OCI-LY7 (cell line): ENCODE data around the gene ABCA2.

ENCODE experiments used
- EZH2phosphoT487 ChIP-seq: fragments of 200-600 bp; sonication (generic); IDR thresholded peaks from 2 replicates; pipeline ENCODE4 v1.6.1; 2018; ENCODE audit warnings: low read depth, borderline replicate concordance, mild to moderate bottlenecking, mixed run types, antibody characterized with exemption, low read length, moderate library complexity, mixed read lengths
- TF ChIP-seq, protein P1 (sequence below): fragments of 200-600 bp; sonication (generic); conservative IDR thresholded peaks from 2 replicates; pipeline ENCODE4 v1.5.1; 2014; ENCODE audit warnings: mild to moderate bottlenecking, antibody characterized with exemption, low read length, moderate library complexity, mixed read lengths

DNA sequence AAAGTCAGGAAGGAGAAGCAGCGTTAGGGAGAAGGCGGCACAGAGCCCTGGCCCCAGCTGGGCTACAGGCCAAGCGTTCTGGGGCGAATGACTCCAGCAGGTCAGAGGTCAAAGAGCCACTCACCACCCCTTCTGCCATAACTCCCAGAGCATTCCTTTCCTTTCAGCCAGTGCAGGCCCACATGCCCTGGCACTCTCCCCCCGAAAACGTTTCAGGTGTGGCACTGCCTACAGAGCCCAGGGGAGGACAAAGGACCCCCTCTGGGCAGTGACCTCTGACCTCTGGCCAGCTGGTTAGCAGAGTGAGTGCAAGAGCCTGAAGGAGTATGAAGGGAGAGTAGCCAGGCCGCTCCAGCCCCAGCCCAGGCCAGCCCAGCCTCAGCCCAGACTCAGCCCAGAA, 4.9 kb downstream of the ABCA2 start:
- no peak for TF ChIP-seq EZH2phosphoT487
- TF ChIP-seq, protein P1, sequence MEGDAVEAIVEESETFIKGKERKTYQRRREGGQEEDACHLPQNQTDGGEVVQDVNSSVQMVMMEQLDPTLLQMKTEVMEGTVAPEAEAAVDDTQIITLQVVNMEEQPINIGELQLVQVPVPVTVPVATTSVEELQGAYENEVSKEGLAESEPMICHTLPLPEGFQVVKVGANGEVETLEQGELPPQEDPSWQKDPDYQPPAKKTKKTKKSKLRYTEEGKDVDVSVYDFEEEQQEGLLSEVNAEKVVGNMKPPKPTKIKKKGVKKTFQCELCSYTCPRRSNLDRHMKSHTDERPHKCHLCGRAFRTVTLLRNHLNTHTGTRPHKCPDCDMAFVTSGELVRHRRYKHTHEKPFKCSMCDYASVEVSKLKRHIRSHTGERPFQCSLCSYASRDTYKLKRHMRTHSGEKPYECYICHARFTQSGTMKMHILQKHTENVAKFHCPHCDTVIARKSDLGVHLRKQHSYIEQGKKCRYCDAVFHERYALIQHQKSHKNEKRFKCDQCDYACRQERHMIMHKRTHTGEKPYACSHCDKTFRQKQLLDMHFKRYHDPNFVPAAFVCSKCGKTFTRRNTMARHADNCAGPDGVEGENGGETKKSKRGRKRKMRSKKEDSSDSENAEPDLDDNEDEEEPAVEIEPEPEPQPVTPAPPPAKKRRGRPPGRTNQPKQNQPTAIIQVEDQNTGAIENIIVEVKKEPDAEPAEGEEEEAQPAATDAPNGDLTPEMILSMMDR: no peak
